GM10248 (cell line): ENCODE data around the gene UBE2E2.

ENCODE experiments used
- CTCF ChIA-PET: fragments of 300-600 bp; sonication (Branson Sonifier 250); formaldehyde crosslinking; extraction: SDS; loops from one replicate; lab custom pipeline; 2021; ENCODE audit warnings: antibody characterized with exemption; lab: Yijun Ruan, JAX
- POLR2A ChIA-PET: fragments of 350-650 bp; sonication (Branson Sonifier 250); formaldehyde crosslinking; extraction: SDS; loops from one replicate; lab custom pipeline; 2020; ENCODE audit warnings: antibody characterized with exemption; lab: Yijun Ruan, JAX
- DNase-seq: peaks from one replicate; pipeline ENCODE4 v3.0.0; 2012; ENCODE audit errors: extremely low spot score
- CTCF ChIP-seq: IDR thresholded peaks from 2 replicates; pipeline ENCODE4 v1.5.1; 2012; ENCODE audit warnings: mild to moderate bottlenecking, low read depth; ENCODE audit errors: extremely low read depth, missing control alignments, control extremely low read depth

The UBE2E2 gene

GRCh38 chr3:23217872-23218554 lies 14.9 kb downstream of the UBE2E2 start:
- no peak for TF ChIP-seq CTCF
- DNase-seq, result no peak
- CTCF ChIA-PET, result interaction anchor here (1.1 to 1.2 kb wide), 3 partner anchors 11 to 37 kb away, joined by 3 read pairs; partner anchors contain the start of gene UBE2E2
- POLR2A ChIA-PET, result no interaction called here

GRCh38 chr3:23219117-23219516 lies 16.0 kb downstream of the UBE2E2 start:
- POLR2A ChIA-PET, result interaction anchor here (0.6 kb wide), 1 partner anchor 207 kb away, joined by 3 read pairs; no protein-coding TSS in a partner anchor
- no peak for DNase-seq
- CTCF ChIA-PET, result interaction anchor here (1.1 to 1.3 kb wide), 4 partner anchors 10 to 36 kb away, joined by 3 read pairs; partner anchors contain the start of gene UBE2E2
- TF ChIP-seq CTCF, result no peak

- CTCF ChIA-PET, result interaction anchor here (1.0 to 1.5 kb wide), 5 partner anchors 10 to 25 kb away, joined by 3 read pairs; partner anchors contain the start of gene UBE2E2
- no peak for TF ChIP-seq CTCF
- POLR2A ChIA-PET, result no interaction called here
- DNase-seq, result no peak
Measured at GRCh38 chr3:23219552-23219951, 16.4 kb downstream of the UBE2E2 start.

GRCh38 chr3:23221136-23221535 lies 18.0 kb downstream of the UBE2E2 start:
- ChIA-PET POLR2A (interaction anchor here (0.8 kb wide), 1 partner anchor 14 kb away, joined by 3 read pairs; no protein-coding TSS in a partner anchor), CTCF (interaction anchor here (1.2 to 1.7 kb wide), 4 partner anchors 10 to 109 kb away, joined by 3 to 5 read pairs (median 4); no protein-coding TSS in a partner anchor)
- no peak for TF ChIP-seq CTCF

GRCh38 chr3:23232016-23232415 lies 28.9 kb downstream of the UBE2E2 start:
- no peak for DNase-seq
- TF ChIP-seq CTCF, result no peak
- CTCF ChIA-PET, result no interaction called here
- POLR2A ChIA-PET, result no interaction called here

More at GRCh38 chr3:23221136-23221535, 18.0 kb downstream of the UBE2E2 start:
- DNase-seq, result no peak

- no peak for TF ChIP-seq CTCF
- ChIA-PET CTCF (interaction anchor here (3.0 kb wide), 1 partner anchor 24 kb away, joined by 15 read pairs; no protein-coding TSS in a partner anchor), POLR2A (no interaction called here)
Measured at GRCh38 chr3:23232854-23233253, 29.7 kb downstream of the UBE2E2 start.

More at GRCh38 chr3:23232854-23233253, 29.7 kb downstream of the UBE2E2 start:
- no peak for DNase-seq
